Measurements from ENCODE around the gene CLASP1. TPM values are rescaled to one million over a fixed set of nuclear protein-coding genes. Genes with fewer than 3 reads are reported as not detected.

The CLASP1 gene
- total and polyA plus RNA-seq, 11 donors: 16.0 to 84.5 (median 60.2) TPM

DNA sequence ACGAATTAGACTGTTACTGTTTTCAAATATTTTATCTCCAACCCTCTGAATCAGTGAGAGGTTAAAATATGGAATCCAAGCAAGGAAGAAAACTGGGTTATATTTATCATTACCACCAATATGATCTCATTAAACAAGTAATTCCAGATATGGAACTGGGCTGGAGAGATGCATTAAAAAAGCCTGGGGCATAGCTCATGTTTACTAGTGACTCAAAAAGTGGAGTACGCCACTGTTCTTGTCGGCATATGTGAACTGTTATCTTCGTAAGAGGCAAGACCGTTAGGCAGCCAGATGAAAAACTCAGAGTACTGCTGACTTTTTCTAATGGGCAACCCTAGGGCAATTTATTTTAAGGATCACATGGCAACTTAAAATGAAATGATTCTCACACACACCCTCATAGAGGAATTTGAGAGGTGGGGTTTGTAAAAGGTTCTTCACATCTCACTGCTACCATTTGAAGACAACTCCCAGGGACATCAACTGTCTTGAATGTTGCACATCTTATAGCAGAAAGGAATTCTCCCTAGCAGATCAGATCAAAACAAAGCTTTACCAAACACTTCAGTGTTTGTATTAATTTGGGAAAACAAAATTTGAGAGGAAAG is 259.1 kb downstream of the CLASP1 start:
- Histone ChIP-seq H3K27ac (no peak overlapping the region), H3K27me3 (no peaks in the 10 kb centered on the region), H3K9me3 (no peaks in the 10 kb centered on the region), H3K4me3 (no peak overlapping the region), H3K36me3 (peaks cover 0 to 83% (median 64%) of the 10 kb centered on the region in 9 donors), H3K4me1 (peaks cover 0 to 5% (median 0%) of the 10 kb centered on the region in 12 donors)
- TF ChIP-seq POLR2A (IDR thresholded peaks at IDR 0.05): no peak
- TF ChIP-seq, protein P1, sequence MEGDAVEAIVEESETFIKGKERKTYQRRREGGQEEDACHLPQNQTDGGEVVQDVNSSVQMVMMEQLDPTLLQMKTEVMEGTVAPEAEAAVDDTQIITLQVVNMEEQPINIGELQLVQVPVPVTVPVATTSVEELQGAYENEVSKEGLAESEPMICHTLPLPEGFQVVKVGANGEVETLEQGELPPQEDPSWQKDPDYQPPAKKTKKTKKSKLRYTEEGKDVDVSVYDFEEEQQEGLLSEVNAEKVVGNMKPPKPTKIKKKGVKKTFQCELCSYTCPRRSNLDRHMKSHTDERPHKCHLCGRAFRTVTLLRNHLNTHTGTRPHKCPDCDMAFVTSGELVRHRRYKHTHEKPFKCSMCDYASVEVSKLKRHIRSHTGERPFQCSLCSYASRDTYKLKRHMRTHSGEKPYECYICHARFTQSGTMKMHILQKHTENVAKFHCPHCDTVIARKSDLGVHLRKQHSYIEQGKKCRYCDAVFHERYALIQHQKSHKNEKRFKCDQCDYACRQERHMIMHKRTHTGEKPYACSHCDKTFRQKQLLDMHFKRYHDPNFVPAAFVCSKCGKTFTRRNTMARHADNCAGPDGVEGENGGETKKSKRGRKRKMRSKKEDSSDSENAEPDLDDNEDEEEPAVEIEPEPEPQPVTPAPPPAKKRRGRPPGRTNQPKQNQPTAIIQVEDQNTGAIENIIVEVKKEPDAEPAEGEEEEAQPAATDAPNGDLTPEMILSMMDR (IDR thresholded peaks at IDR 0.05): no peak
- no peak for DNase-seq
- intact Hi-C loops (cut with DNase I): no loop called here
- WGBS, 4 donors: 58 to 77% (median 68%) methylated on average over 5 of the region's 5 CpGs
- no peak for ATAC-seq

DNA sequence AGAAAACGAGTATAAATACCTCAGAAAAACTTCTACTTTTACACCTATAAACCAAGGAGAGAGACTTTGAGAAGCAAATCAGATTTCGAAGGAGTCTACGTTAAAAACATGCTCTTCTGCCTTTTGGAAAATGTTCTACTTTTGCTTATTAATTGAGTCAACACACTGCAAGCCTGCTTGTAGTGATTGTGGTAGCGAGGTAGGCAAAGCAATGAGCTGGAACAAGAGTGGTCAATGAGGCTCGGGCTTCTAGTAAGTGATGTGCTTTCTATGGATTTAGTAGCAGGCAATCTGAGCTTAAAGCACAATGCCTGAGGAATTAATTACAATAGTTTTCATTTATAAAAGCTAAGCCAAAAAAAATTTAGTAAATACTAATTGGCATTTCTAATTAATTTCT is 260.9 kb downstream of the CLASP1 start:
- 93 to 96% (median 94%) methylated on average over 5 of the region's 5 CpGs for WGBS, 4 donors
- no peaks in the 10 kb centered on the region for H3K9me3 ChIP-seq
- TF ChIP-seq, protein P1 (IDR thresholded peaks at IDR 0.05): no peak
- TF ChIP-seq POLR2A (IDR thresholded peaks at IDR 0.05): no peak
- H3K4me1 ChIP-seq: peaks cover 0 to 5% (median 0%) of the 10 kb centered on the region in 12 donors
- H3K27ac ChIP-seq: no peak overlapping the region
- ATAC-seq (no peak), DNase-seq (no peak)
- H3K27me3 ChIP-seq: no peaks in the 10 kb centered on the region
- no peak overlapping the region for H3K4me3 ChIP-seq
- H3K36me3 ChIP-seq: peaks cover 0 to 82% (median 61%) of the 10 kb centered on the region in 9 donors
- intact Hi-C loops (cut with DNase I): no loop called here

DNA sequence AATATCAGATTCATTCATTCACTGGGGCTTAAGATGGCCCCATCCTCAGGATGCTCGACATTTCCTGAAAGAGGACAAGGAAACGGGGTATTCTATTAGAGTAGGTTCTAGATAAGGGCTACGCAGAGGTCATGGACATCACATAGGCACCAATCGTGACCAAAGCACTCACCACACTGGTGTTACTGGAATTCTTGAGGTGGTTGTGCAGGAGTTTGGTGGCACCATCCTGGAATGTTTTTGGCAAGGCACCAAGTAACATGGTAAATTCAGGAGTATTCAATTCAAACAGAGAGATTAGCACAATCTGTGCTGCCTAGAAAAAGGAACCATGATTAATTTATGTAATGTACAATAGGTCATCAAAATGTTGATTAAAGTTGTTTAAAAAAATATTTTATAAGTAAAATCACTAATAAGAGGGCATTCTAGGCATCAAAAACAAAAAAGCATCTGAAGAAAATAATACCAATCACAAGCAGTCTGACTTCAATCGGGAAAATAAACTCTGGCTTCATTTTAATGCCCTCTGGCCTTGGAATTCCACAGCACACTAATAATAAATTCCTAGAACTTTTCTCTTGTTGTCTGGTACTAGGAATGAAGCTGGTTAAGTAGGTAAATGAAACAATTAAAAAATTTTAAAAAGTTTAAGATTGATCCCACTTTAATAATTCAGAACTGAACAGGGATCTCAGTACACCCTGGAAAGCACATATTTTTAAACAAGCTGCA is 261.5 kb downstream of the CLASP1 start:
- H3K9me3 ChIP-seq: no peaks in the 10 kb centered on the region
- no peak for DNase-seq
- H3K4me1 ChIP-seq: peaks cover 0 to 5% (median 0%) of the 10 kb centered on the region in 12 donors
- ATAC-seq: no peak
- H3K27ac ChIP-seq: no peak overlapping the region
- H3K27me3 ChIP-seq: no peaks in the 10 kb centered on the region
- H3K36me3 ChIP-seq: peaks cover 0 to 82% (median 62%) of the 10 kb centered on the region in 9 donors
- 89 to 93% (median 90%) methylated on average over 5 of the region's 5 CpGs for WGBS, 4 donors
- TF ChIP-seq POLR2A (IDR thresholded peaks at IDR 0.05): no peak
- TF ChIP-seq, protein P1 (IDR thresholded peaks at IDR 0.05): no peak
- no peak overlapping the region for H3K4me3 ChIP-seq
- intact Hi-C loops (cut with DNase I): no loop called here

DNA sequence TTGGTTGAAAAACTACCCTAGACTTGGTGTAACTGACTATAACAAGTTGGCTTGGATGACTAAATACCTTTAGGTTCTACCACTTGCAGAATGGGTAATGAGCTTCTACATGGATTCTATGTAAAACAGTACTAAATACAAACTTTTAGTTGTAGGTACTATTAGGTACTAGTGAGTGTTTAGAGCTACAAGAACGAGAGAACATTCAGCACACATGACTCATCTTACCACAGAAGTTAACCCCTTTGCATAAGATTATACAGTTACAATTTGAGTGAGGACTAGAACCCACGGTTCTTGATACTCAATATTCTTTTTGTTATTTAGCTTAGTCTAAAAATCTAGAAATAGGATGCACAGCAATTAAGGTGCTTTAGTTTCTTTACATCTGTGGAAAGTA is 262.6 kb downstream of the CLASP1 start:
- WGBS, 4 donors: 62 to 71% (median 65%) methylated on average over 2 of the region's 2 CpGs
- Histone ChIP-seq H3K4me1 (peaks cover 0 to 5% (median 0%) of the 10 kb centered on the region in 12 donors), H3K9me3 (no peaks in the 10 kb centered on the region), H3K36me3 (peaks cover 0 to 82% (median 67%) of the 10 kb centered on the region in 9 donors), H3K4me3 (no peak overlapping the region), H3K27ac (no peak overlapping the region), H3K27me3 (no peaks in the 10 kb centered on the region)
- ATAC-seq (peak in 1 of 4 donors; percentile 12), DNase-seq (no peak)
- TF ChIP-seq POLR2A (IDR thresholded peaks at IDR 0.05): no peak
- TF ChIP-seq, protein P1 (IDR thresholded peaks at IDR 0.05): no peak
- intact Hi-C loops (cut with DNase I): no loop called here

Measured in heart left ventricle (tissue), 16 donors.